Activated CD8-positive, alpha-beta T cell treated with anti-CD3 and anti-CD28 coated beads, Interleukin-2, amount 10 ng/mL, durations not matched to agents 7 days and 5 days (primary cell): ENCODE results near the gene DMAP1. TPM values are rescaled to one million over a fixed set of nuclear protein-coding genes. Genes with fewer than 3 reads are reported as not detected.

Experiments
- ATAC-seq: fragments of 150-1000 bp; cut with Tn5 transposase; one replicate; pipeline ENCODE4 v1.10.0; 2021; ENCODE audit warnings: moderate library complexity
- CTCF ChIA-PET: fragments of 350-600 bp; sonication (Branson Sonifier 250); formaldehyde crosslinking; loops from one replicate; lab custom pipeline; 2021; ENCODE audit warnings: antibody characterized with exemption; lab: Charles Lee
- POLR2A ChIA-PET: fragments of 350-600 bp; sonication (Branson Sonifier 250); formaldehyde crosslinking; loops from one replicate; lab custom pipeline; 2021; ENCODE audit warnings: antibody characterized with exemption; lab: Charles Lee
- DNase-seq: peaks from one replicate; pipeline ENCODE4 v3.0.0-alpha.2; 2020
- H3K27ac Mint-ChIP-seq: one replicate; pipeline ENCODE4 v1.8.0; 2021; ENCODE audit warnings: mild to moderate bottlenecking, mixed read lengths
- H3K27me3 Mint-ChIP-seq: one replicate; pipeline ENCODE4 v1.8.0; 2021; ENCODE audit warnings: low read depth, mixed read lengths
- H3K36me3 Mint-ChIP-seq: one replicate; pipeline ENCODE4 v1.8.0; 2021; ENCODE audit warnings: low read depth, mixed read lengths
- H3K4me1 Mint-ChIP-seq: one replicate; pipeline ENCODE4 v1.8.0; 2021; ENCODE audit warnings: low read depth, mixed read lengths
- H3K4me3 Mint-ChIP-seq: one replicate; pipeline ENCODE4 v1.8.0; 2021; ENCODE audit warnings: mild to moderate bottlenecking, mixed read lengths
- H3K9me3 Mint-ChIP-seq: one replicate; pipeline ENCODE4 v1.8.0; 2022; ENCODE audit warnings: mixed read lengths; ENCODE audit not compliant: insufficient read depth
- total RNA-seq, 2 experiments: library from RNA; stranded (reverse); gene quantifications; one replicate each; pipeline ENCODE4 v1.2.3, GENCODE V29; 2021

DMAP1 gene
- total RNA-seq, 2 experiments from 2014 or later = 33.3 to 34.9 TPM

DNA sequence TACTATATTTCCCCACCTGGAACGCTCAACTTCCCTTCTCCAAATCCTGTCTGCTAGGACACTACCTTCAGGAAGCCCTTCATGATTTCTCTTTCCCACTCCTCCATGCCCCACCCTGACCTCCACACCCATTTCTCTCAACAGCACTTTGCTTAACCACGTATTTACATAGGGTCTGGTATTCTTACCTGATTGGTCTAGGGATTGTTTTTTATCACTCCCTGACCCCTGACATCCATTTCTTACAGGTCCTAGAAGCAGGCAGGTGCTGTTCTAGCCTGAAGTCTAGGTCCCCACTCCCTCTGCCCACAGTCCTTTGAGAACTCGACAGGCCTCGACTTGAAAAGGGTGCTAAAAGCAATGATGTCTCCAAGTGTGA lies 47.5 kb downstream of the DMAP1 start:
- peaks cover 12% of the 10 kb centered on the region for H3K4me1 Mint-ChIP-seq
- no peaks in the 10 kb centered on the region for H3K27me3 Mint-ChIP-seq
- H3K36me3 Mint-ChIP-seq = no peaks in the 10 kb centered on the region
- POLR2A ChIA-PET = no interaction called here
- no peaks in the 10 kb centered on the region for H3K9me3 Mint-ChIP-seq
- H3K27ac Mint-ChIP-seq = no peak overlapping the region
- CTCF ChIA-PET = no interaction called here
- DNase-seq = no peak
- no peak for ATAC-seq
- no peak overlapping the region for H3K4me3 Mint-ChIP-seq

- H3K27ac Mint-ChIP-seq = no peak overlapping the region
- POLR2A ChIA-PET = no interaction called here
- no peaks in the 10 kb centered on the region for H3K36me3 Mint-ChIP-seq
- CTCF ChIA-PET = no interaction called here
- no peak for DNase-seq
- no peaks in the 10 kb centered on the region for H3K9me3 Mint-ChIP-seq
- ATAC-seq = no peak
- H3K4me3 Mint-ChIP-seq = no peak overlapping the region
- H3K4me1 Mint-ChIP-seq = peaks cover 12% of the 10 kb centered on the region
- H3K27me3 Mint-ChIP-seq = no peaks in the 10 kb centered on the region
Measured at GRCh38 chr1:44261171-44261817, 48.0 kb downstream of the DMAP1 start.

GRCh38 chr1:44261962-44262361 lies 48.7 kb downstream of the DMAP1 start:
- no peak for ATAC-seq
- H3K27ac Mint-ChIP-seq = no peak overlapping the region
- H3K4me1 Mint-ChIP-seq = peaks cover 12% of the 10 kb centered on the region
- H3K27me3 Mint-ChIP-seq = no peaks in the 10 kb centered on the region
- CTCF ChIA-PET = no interaction called here
- POLR2A ChIA-PET = no interaction called here
- no peaks in the 10 kb centered on the region for H3K36me3 Mint-ChIP-seq
- no peaks in the 10 kb centered on the region for H3K9me3 Mint-ChIP-seq
- DNase-seq = no peak
- no peak overlapping the region for H3K4me3 Mint-ChIP-seq

GRCh38 chr1:44262414-44262813 lies 49.1 kb downstream of the DMAP1 start:
- Mint-ChIP-seq H3K4me1 (peaks cover 12% of the 10 kb centered on the region), H3K27ac (no peak overlapping the region), H3K27me3 (no peaks in the 10 kb centered on the region), H3K9me3 (no peaks in the 10 kb centered on the region), H3K36me3 (no peaks in the 10 kb centered on the region), H3K4me3 (no peak overlapping the region)
- POLR2A ChIA-PET = no interaction called here
- CTCF ChIA-PET = no interaction called here
- ATAC-seq = no peak
- DNase-seq = no peak

- Mint-ChIP-seq H3K27me3 (no peaks in the 10 kb centered on the region), H3K4me1 (peaks cover 12% of the 10 kb centered on the region), H3K4me3 (no peak overlapping the region), H3K9me3 (no peaks in the 10 kb centered on the region), H3K27ac (no peak overlapping the region), H3K36me3 (no peaks in the 10 kb centered on the region)
- ATAC-seq = no peak
- CTCF ChIA-PET = no interaction called here
- POLR2A ChIA-PET = no interaction called here
- no peak for DNase-seq
Measured at GRCh38 chr1:44262816-44263567, 49.7 kb downstream of the DMAP1 start.

GRCh38 chr1:44263568-44264450 lies 50.5 kb downstream of the DMAP1 start:
- Mint-ChIP-seq H3K27me3 (no peaks in the 10 kb centered on the region), H3K36me3 (no peaks in the 10 kb centered on the region), H3K27ac (no peak overlapping the region), H3K4me3 (no peak overlapping the region), H3K9me3 (no peaks in the 10 kb centered on the region), H3K4me1 (peaks cover 12% of the 10 kb centered on the region)
- CTCF ChIA-PET = no interaction called here
- no peak for ATAC-seq
- DNase-seq = no peak
- POLR2A ChIA-PET = no interaction called here

DNA sequence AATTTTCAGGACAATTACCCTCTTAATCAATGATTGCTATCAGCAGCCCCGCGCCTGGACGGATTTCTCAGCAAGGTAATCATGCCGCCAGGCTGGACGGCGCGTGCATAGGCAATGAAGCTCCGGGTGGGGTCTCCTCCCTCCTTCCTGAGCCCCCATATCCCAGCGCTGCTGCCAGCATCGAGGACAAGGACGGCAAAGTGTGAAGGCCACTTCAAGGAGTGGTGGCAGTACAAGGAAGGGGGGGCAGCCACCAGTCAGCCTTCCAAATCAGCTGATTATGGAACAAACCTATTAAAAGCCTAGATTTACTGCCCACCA lies 51.1 kb downstream of the DMAP1 start:
- Mint-ChIP-seq H3K4me1 (peaks cover 12% of the 10 kb centered on the region), H3K36me3 (no peaks in the 10 kb centered on the region), H3K27me3 (no peaks in the 10 kb centered on the region), H3K4me3 (no peak overlapping the region), H3K9me3 (no peaks in the 10 kb centered on the region), H3K27ac (no peak overlapping the region)
- CTCF ChIA-PET = no interaction called here
- POLR2A ChIA-PET = no interaction called here
- DNase-seq (no peak), ATAC-seq (no peak)

GRCh38 chr1:44265656-44266358 lies 52.5 kb downstream of the DMAP1 start:
- no peak for DNase-seq
- Mint-ChIP-seq H3K9me3 (no peaks in the 10 kb centered on the region), H3K4me3 (no peak overlapping the region), H3K36me3 (no peaks in the 10 kb centered on the region), H3K4me1 (peaks cover 12% of the 10 kb centered on the region), H3K27ac (no peak overlapping the region), H3K27me3 (no peaks in the 10 kb centered on the region)
- ChIA-PET POLR2A (interaction anchor here (0.7 to 1.5 kb wide), 2 partner anchors 9 to 510 kb away, joined by 3 to 4 read pairs; no protein-coding TSS in a partner anchor), CTCF (interaction anchor here (0.9 to 2.0 kb wide), 4 partner anchors 48 to 54 kb away, joined by 3 to 6 read pairs (median 4); no protein-coding TSS in a partner anchor)
- ATAC-seq = no peak

GRCh38 chr1:44266400-44267344 lies 53.4 kb downstream of the DMAP1 start:
- H3K9me3 Mint-ChIP-seq = no peaks in the 10 kb centered on the region
- ATAC-seq = no peak
- ChIA-PET POLR2A (interaction anchor here (1.5 kb wide), 1 partner anchor 8 kb away, joined by 3 read pairs; no protein-coding TSS in a partner anchor), CTCF (interaction anchor here (1.0 to 2.0 kb wide), 4 partner anchors 49 to 53 kb away, joined by 3 to 6 read pairs (median 4); no protein-coding TSS in a partner anchor)
- no peaks in the 10 kb centered on the region for H3K27me3 Mint-ChIP-seq
- H3K4me1 Mint-ChIP-seq = peaks cover 12% of the 10 kb centered on the region
- no peak overlapping the region for H3K27ac Mint-ChIP-seq
- no peak for DNase-seq
- no peak overlapping the region for H3K4me3 Mint-ChIP-seq
- no peaks in the 10 kb centered on the region for H3K36me3 Mint-ChIP-seq

DNA sequence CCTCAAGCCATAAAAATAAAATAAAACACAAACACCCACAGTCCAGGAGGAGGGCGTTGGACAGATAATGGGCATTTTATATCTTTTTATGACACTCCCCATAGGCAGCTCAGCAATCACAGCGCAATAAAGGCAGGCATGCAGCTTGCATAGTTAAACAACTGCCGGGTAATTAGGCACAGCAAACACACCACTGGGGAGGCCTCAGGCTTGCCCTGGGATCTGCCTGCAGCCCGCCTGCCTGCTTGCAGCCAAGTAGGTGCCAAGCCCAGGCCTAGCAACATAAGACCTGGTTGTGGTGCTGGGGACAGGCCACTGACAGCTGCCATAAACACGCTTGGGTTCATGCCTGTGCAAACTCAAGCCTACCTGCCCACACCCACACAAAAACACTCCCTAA lies 54.2 kb downstream of the DMAP1 start:
- no peak for DNase-seq
- peaks cover 12% of the 10 kb centered on the region for H3K4me1 Mint-ChIP-seq
- POLR2A ChIA-PET = interaction anchor here (0.6 kb wide), 1 partner anchor 51 kb away, joined by 3 read pairs; no protein-coding TSS in a partner anchor
- no peaks in the 10 kb centered on the region for H3K36me3 Mint-ChIP-seq
- H3K4me3 Mint-ChIP-seq = no peak overlapping the region
- H3K27me3 Mint-ChIP-seq = no peaks in the 10 kb centered on the region
- CTCF ChIA-PET = interaction anchor here (1.0 to 2.0 kb wide), 3 partner anchors 48 to 50 kb away, joined by 4 to 6 read pairs (median 4); no protein-coding TSS in a partner anchor
- H3K9me3 Mint-ChIP-seq = no peaks in the 10 kb centered on the region
- no peak overlapping the region for H3K27ac Mint-ChIP-seq
- ATAC-seq = no peak
